Bronchial epithelial cell (primary cell): ENCODE data around the gene ZNF830. TPM values are rescaled to one million over a fixed set of nuclear protein-coding genes. Genes with fewer than 3 reads are reported as not detected.
"Not testable (repeated sequence)": the region's sequence is repeated elsewhere in the genome, so short reads cannot be mapped to it uniquely, and the experiment has no call there.

ENCODE experiments used
- DNase-seq: peaks from one replicate; pipeline ENCODE4 v3.0.0-alpha.2; 2010; ENCODE audit warnings: low read depth
- FAIRE-seq: peaks from 2 replicates; lab custom pipeline; 2011; peaks lifted over from hg19 to GRCh38; lab: Jason Lieb, UNC
- H3K27me3 ChIP-seq: 2 replicates; pipeline ENCODE4 v1.5.1; 2011; ENCODE audit warnings: low read length; ENCODE audit not compliant: control insufficient read depth, insufficient read depth
- H3K36me3 ChIP-seq: 2 replicates; pipeline ENCODE4 v1.5.1; 2011; ENCODE audit warnings: low read length; ENCODE audit not compliant: control insufficient read depth, insufficient read depth
- H3K4me3 ChIP-seq: 2 replicates; pipeline ENCODE4 v1.5.1; 2011; ENCODE audit warnings: mild to moderate bottlenecking, low read depth, low read length, control low read depth
- total RNA-seq: library from RNA; depleted of rRNA; stranded (reverse); fragments of >200 nt; gene quantifications from 2 replicates; pipeline ENCODE4 v1.2.1, GENCODE V29; 2014
- TF ChIP-seq, protein P1 (sequence below): IDR thresholded peaks from 2 replicates; pipeline ENCODE4 v1.5.1; 2011; ENCODE audit warnings: mild to moderate bottlenecking, moderate library complexity, low read length, control low read depth, inconsistent platforms; ENCODE audit not compliant: insufficient read depth, severe bottlenecking

ZNF830 gene
- total RNA-seq, 1 donor from 2014 or later, result 15.3 TPM

DNA sequence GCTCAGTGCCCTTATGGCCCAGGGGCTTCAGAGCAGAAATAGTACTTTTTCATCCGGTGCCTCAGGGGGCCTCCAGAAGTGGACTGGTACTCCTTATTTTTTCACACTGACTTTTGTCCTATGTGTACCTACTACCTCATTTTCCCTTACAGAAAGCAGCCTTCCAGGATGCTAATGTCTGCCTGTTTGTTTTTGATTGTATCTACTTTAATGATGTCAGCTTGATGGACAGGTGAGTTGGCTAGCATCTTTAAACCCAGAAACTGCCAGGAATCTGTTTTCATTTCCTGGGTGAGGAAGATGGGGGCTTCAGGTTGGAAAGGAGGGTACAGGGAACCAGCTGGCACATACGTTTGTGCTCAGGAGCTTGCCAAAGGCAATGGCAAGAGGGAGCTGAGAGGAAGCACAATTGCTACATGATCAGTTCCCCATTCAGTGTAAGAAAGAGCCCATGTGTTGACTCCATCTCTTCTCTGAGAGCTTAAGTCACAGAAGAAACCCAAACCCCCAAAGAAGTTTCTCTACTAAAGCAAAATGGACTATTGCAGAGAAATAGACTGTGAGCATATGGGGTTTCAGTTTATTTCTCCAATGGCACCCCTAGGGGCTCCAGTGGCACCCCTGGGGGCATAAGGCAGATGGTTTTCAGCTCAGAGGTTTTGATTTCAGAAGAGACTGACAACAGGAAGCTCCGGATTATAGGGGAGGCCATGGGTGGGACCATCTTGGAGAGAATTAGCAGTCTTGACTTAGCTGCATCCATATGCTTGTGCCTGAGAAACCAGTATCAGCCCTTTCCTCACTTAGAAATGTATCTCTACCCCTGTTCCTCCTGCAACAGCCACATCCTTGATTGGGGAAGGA lies 35.3 kb downstream of the ZNF830 start:
- H3K27me3 ChIP-seq, result no peaks in the 10 kb centered on the region
- DNase-seq (no peak), FAIRE-seq (no peak)
- no peak overlapping the region for H3K4me3 ChIP-seq
- TF ChIP-seq, protein P1, sequence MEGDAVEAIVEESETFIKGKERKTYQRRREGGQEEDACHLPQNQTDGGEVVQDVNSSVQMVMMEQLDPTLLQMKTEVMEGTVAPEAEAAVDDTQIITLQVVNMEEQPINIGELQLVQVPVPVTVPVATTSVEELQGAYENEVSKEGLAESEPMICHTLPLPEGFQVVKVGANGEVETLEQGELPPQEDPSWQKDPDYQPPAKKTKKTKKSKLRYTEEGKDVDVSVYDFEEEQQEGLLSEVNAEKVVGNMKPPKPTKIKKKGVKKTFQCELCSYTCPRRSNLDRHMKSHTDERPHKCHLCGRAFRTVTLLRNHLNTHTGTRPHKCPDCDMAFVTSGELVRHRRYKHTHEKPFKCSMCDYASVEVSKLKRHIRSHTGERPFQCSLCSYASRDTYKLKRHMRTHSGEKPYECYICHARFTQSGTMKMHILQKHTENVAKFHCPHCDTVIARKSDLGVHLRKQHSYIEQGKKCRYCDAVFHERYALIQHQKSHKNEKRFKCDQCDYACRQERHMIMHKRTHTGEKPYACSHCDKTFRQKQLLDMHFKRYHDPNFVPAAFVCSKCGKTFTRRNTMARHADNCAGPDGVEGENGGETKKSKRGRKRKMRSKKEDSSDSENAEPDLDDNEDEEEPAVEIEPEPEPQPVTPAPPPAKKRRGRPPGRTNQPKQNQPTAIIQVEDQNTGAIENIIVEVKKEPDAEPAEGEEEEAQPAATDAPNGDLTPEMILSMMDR, result no peak
- H3K36me3 ChIP-seq, result peaks cover 21% of the 10 kb centered on the region

DNA sequence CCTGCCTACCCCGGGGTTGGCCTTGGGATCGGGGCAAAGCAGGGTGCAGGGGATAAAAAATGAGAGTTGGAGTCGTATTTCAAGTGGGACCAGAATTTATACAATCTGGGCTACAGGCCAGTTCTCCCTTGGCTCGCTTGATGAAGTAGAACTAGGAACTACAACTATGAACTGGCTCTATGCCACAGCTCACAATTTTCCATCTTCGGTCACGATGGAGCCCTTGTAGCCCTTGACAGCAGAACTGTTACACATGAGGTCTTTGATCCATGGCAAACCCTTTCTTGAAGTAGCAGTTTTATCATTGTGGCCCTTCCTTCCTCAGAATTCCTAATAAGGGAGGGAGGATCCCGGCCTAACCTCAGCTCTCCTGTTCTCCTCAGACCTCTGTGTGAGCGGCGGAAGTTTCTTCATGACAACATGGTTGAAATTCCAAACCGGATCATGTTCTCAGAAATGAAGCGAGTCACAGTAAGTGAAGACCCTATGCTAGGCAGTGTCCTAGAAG lies 36.1 kb downstream of the ZNF830 start:
- no peak for FAIRE-seq
- H3K36me3 ChIP-seq, result peaks cover 23% of the 10 kb centered on the region

DNA sequence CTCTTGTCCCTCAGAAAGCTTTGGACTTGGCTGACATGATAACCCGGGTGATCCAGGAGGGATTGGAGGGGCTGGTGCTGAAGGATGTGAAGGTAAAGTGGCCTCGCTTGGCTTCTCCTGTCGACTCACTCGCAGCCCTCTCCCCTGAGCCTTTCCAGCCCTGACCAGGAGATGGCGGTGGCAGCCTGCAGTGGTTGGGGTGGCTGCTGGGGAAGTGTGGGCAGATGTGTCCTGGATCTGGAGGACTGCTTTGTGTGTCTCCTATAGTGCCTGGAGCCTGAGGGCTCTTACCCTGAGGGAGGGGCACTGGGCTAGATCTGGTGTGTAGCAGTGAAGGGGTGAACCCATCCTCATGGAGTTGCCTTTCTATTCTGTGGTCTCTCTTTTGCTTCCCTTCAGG lies 36.9 kb downstream of the ZNF830 start:
- H3K27me3 ChIP-seq, result no peaks in the 10 kb centered on the region
- peaks cover 22% of the 10 kb centered on the region for H3K36me3 ChIP-seq
- no peak overlapping the region for H3K4me3 ChIP-seq
- DNase-seq (peak; percentile 47), FAIRE-seq (no peak)
- TF ChIP-seq, protein P1, result peak; percentile 95

More for the DNA sequence above, 36.1 kb downstream of the ZNF830 start:
- H3K4me3 ChIP-seq, result no peak overlapping the region
- TF ChIP-seq, protein P1, result no peak
- H3K27me3 ChIP-seq, result no peaks in the 10 kb centered on the region
- no peak for DNase-seq

DNA sequence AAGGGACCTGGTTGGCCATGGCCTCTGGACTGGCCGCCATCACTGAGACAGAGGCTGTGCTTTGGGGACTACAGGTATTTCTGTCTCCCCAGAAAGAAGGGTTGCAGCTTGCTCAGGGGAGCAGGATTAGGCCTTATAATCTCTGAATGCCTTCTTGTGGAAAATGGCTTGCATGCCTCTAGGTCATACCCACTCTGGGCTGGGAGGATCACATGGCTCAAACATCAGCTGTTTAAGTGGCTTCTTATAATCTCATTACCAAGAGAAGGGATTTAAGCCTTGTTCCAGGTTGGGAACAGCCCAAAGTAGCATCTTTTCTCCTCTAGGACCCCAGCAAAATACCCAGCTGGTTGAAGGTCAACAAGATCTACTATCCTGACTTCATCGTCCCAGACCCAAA lies 38.1 kb downstream of the ZNF830 start:
- no peak overlapping the region for H3K4me3 ChIP-seq
- TF ChIP-seq, protein P1, result no peak
- DNase-seq, result no peak
- FAIRE-seq, result no peak
- no peaks in the 10 kb centered on the region for H3K27me3 ChIP-seq
- H3K36me3 ChIP-seq, result peaks cover 21% of the 10 kb centered on the region

DNA sequence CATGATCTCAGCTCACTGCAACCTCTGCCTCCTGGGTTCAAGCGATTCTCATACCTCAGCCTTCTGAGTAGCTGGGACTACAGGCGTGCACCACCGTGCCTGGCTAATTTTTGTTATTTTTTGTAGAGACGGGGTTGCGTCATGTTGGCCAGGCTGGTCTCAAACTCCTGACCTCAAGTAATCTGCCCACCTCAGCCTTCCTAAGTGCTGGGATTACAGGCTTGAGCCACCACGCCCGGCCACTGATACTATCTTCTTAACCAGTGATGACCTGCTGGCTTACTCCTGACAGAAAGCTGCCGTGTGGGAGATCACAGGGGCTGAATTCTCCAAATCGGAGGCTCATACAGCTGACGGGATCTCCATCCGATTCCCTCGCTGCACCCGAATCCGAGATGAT lies 39.6 kb downstream of the ZNF830 start:
- H3K4me3 ChIP-seq, DNase-seq, FAIRE-seq, H3K27me3 ChIP-seq: not testable (repeated sequence)
- H3K36me3 ChIP-seq, result peaks cover 19% of the 10 kb centered on the region

DNA sequence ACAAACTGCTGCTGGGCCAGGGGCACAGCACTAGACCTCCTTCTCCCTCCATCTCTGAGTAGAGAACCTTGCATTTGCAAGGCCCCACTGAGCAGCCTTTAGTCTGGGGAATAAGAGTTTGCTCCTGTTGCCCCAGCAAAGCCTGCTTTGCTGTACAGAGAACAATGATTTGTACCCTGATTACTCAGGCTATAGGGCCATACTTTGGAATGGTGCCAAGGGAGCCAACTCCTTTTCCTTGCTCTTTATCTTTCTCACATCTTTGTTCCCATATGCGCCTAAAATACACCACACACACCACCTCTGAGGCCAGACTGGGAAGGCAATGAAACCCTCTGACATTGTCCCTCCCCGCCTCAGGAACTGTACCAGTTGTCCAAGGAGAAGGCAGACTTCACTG lies 40.2 kb downstream of the ZNF830 start:
- H3K4me3 ChIP-seq, result no peak overlapping the region
- DNase-seq, result no peak
- TF ChIP-seq, protein P1, result no peak
- H3K27me3 ChIP-seq, result no peaks in the 10 kb centered on the region
- H3K36me3 ChIP-seq, result peaks cover 18% of the 10 kb centered on the region
- FAIRE-seq, result peak; percentile 7
